ENCODE results near the gene OR10H5.
"Not testable (repeated sequence)": the region's sequence is repeated elsewhere in the genome, so short reads cannot be mapped to it uniquely, and the experiment has no call there.

The OR10H5 gene

GRCh38 chr19:15787611-15788155, at the start of gene OR10H5:
Gene OR10H5 (plus strand): TSS chr19:15787661. CDS start chr19:15794049, 6,388 bp downstream.
- Mint-ChIP-seq H3K36me3 (ENCODE audit: low read depth) (no peaks in the 10 kb centered on the region), H3K4me1 (ENCODE audit: low read depth) (no peaks in the 10 kb centered on the region), H3K27me3 (peaks cover 23% of the 10 kb centered on the region), H3K4me3 (no peak within 1 kb of the TSS), H3K9me3 (no peaks in the 10 kb centered on the region), H3K27ac (no peak within 1 kb of the TSS)
- no peak for DNase-seq

GRCh38 chr19:15737722-15738121, 49.7 kb upstream of the OR10H5 start, which contains the start of gene OR10H3:
Gene OR10H3 (plus strand): TSS chr19:15737985. CDS start chr19:15741393, 3,408 bp downstream.
- Mint-ChIP-seq H3K27ac (no peak within 1 kb of the TSS), H3K4me1 (ENCODE audit: low read depth) (no peaks in the 10 kb centered on the region), H3K4me3 (no peak within 1 kb of the TSS), H3K27me3 (peaks cover 17% of the 10 kb centered on the region), H3K9me3 (peaks cover 10% of the 10 kb centered on the region), H3K36me3 (ENCODE audit: low read depth) (no peaks in the 10 kb centered on the region)
- DNase-seq: no peak

GRCh38 chr19:15740785-15741184, 46.7 kb upstream of the OR10H5 start:
- no peak for DNase-seq
- no peak overlapping the region for H3K27ac Mint-ChIP-seq
- no peak overlapping the region for H3K4me3 Mint-ChIP-seq
- H3K36me3 Mint-ChIP-seq (ENCODE audit: low read depth): no peaks in the 10 kb centered on the region
- H3K27me3 Mint-ChIP-seq: peaks cover 32% of the 10 kb centered on the region
- H3K4me1 Mint-ChIP-seq (ENCODE audit: low read depth): no peaks in the 10 kb centered on the region
- peaks cover 10% of the 10 kb centered on the region for H3K9me3 Mint-ChIP-seq

- H3K36me3 Mint-ChIP-seq (ENCODE audit: low read depth): no peaks in the 10 kb centered on the region
- H3K4me1 Mint-ChIP-seq (ENCODE audit: low read depth): no peaks in the 10 kb centered on the region
- H3K27ac Mint-ChIP-seq: no peak overlapping the region
- no peak for DNase-seq
- H3K27me3 Mint-ChIP-seq: peaks cover 67% of the 10 kb centered on the region
- H3K4me3 Mint-ChIP-seq: no peak overlapping the region
- peaks cover 3% of the 10 kb centered on the region for H3K9me3 Mint-ChIP-seq
These were observed 39.2 kb upstream of the OR10H5 start for GRCh38 chr19:15748239-15748638.

- H3K4me3 Mint-ChIP-seq: no peak overlapping the region
- H3K4me1 Mint-ChIP-seq (ENCODE audit: low read depth): no peaks in the 10 kb centered on the region
- DNase-seq: no peak
- no peaks in the 10 kb centered on the region for H3K36me3 Mint-ChIP-seq (ENCODE audit: low read depth)
- no peak overlapping the region for H3K27ac Mint-ChIP-seq
- peaks cover 2% of the 10 kb centered on the region for H3K9me3 Mint-ChIP-seq
- H3K27me3 Mint-ChIP-seq: peaks cover 80% of the 10 kb centered on the region
These were observed 29.1 kb upstream of the OR10H5 start for GRCh38 chr19:15758379-15758778.

- Mint-ChIP-seq H3K4me1 (ENCODE audit: low read depth) (no peaks in the 10 kb centered on the region), H3K4me3 (no peak overlapping the region), H3K36me3 (ENCODE audit: low read depth) (no peaks in the 10 kb centered on the region), H3K9me3 (peaks cover 2% of the 10 kb centered on the region), H3K27me3 (peaks cover 71% of the 10 kb centered on the region), H3K27ac (no peak overlapping the region)
- DNase-seq: no peak
These were observed 27.4 kb upstream of the OR10H5 start for GRCh38 chr19:15759962-15760565.

GRCh38 chr19:15769586-15769985, 17.9 kb upstream of the OR10H5 start:
- no peaks in the 10 kb centered on the region for H3K36me3 Mint-ChIP-seq (ENCODE audit: low read depth)
- no peak for DNase-seq
- H3K9me3 Mint-ChIP-seq: no peaks in the 10 kb centered on the region
- H3K27me3 Mint-ChIP-seq: peaks cover 46% of the 10 kb centered on the region
- no peak overlapping the region for H3K4me3 Mint-ChIP-seq
- no peak overlapping the region for H3K27ac Mint-ChIP-seq
- no peaks in the 10 kb centered on the region for H3K4me1 Mint-ChIP-seq (ENCODE audit: low read depth)

GRCh38 chr19:15774159-15774558, 13.3 kb upstream of the OR10H5 start:
- not testable (repeated sequence) for H3K27ac Mint-ChIP-seq; H3K4me3 Mint-ChIP-seq; H3K9me3 Mint-ChIP-seq; H3K36me3 Mint-ChIP-seq (ENCODE audit: low read depth); DNase-seq; H3K4me1 Mint-ChIP-seq (ENCODE audit: low read depth)
- peaks cover 53% of the 10 kb centered on the region for H3K27me3 Mint-ChIP-seq

GRCh38 chr19:15775249-15775648, 12.2 kb upstream of the OR10H5 start:
- H3K27me3 Mint-ChIP-seq: peaks cover 44% of the 10 kb centered on the region
- no peaks in the 10 kb centered on the region for H3K4me1 Mint-ChIP-seq (ENCODE audit: low read depth)
- H3K27ac Mint-ChIP-seq: no peak overlapping the region
- no peaks in the 10 kb centered on the region for H3K36me3 Mint-ChIP-seq (ENCODE audit: low read depth)
- no peaks in the 10 kb centered on the region for H3K9me3 Mint-ChIP-seq
- H3K4me3 Mint-ChIP-seq: no peak overlapping the region
- no peak for DNase-seq

GRCh38 chr19:15776264-15776663, 11.2 kb upstream of the OR10H5 start:
- H3K36me3 Mint-ChIP-seq (ENCODE audit: low read depth): no peaks in the 10 kb centered on the region
- no peak for DNase-seq
- no peak overlapping the region for H3K27ac Mint-ChIP-seq
- H3K4me3 Mint-ChIP-seq: no peak overlapping the region
- H3K9me3 Mint-ChIP-seq: no peaks in the 10 kb centered on the region
- H3K4me1 Mint-ChIP-seq (ENCODE audit: low read depth): peaks cover 5% of the 10 kb centered on the region
- H3K27me3 Mint-ChIP-seq: peaks cover 39% of the 10 kb centered on the region

- no peak overlapping the region for H3K27ac Mint-ChIP-seq
These were observed 10.2 kb upstream of the OR10H5 start for GRCh38 chr19:15776991-15777970.

GRCh38 chr19:15779756-15780476, 7.5 kb upstream of the OR10H5 start:
- DNase-seq: no peak
- no peaks in the 10 kb centered on the region for H3K9me3 Mint-ChIP-seq
- peaks cover 5% of the 10 kb centered on the region for H3K4me1 Mint-ChIP-seq (ENCODE audit: low read depth)
- H3K4me3 Mint-ChIP-seq: no peak overlapping the region
- peaks cover 14% of the 10 kb centered on the region for H3K27me3 Mint-ChIP-seq
- H3K27ac Mint-ChIP-seq: no peak overlapping the region
- no peaks in the 10 kb centered on the region for H3K36me3 Mint-ChIP-seq (ENCODE audit: low read depth)

More at GRCh38 chr19:15776991-15777970, 10.2 kb upstream of the OR10H5 start:
- no peaks in the 10 kb centered on the region for H3K36me3 Mint-ChIP-seq (ENCODE audit: low read depth)
- H3K4me1 Mint-ChIP-seq (ENCODE audit: low read depth): peaks cover 5% of the 10 kb centered on the region
- peaks cover 35% of the 10 kb centered on the region for H3K27me3 Mint-ChIP-seq
- no peaks in the 10 kb centered on the region for H3K9me3 Mint-ChIP-seq
- no peak overlapping the region for H3K4me3 Mint-ChIP-seq
- no peak for DNase-seq

- DNase-seq: no peak
- no peaks in the 10 kb centered on the region for H3K9me3 Mint-ChIP-seq
- H3K4me3 Mint-ChIP-seq: no peak overlapping the region
- no peak overlapping the region for H3K27ac Mint-ChIP-seq
- no peaks in the 10 kb centered on the region for H3K36me3 Mint-ChIP-seq (ENCODE audit: low read depth)
- H3K27me3 Mint-ChIP-seq: peaks cover 7% of the 10 kb centered on the region
- H3K4me1 Mint-ChIP-seq (ENCODE audit: low read depth): peaks cover 5% of the 10 kb centered on the region
These were observed 6.6 kb upstream of the OR10H5 start for GRCh38 chr19:15780610-15781418.

- Mint-ChIP-seq H3K27ac (no peak overlapping the region), H3K4me1 (ENCODE audit: low read depth) (peaks cover 5% of the 10 kb centered on the region), H3K27me3 (peaks cover 2% of the 10 kb centered on the region), H3K9me3 (no peaks in the 10 kb centered on the region), H3K4me3 (no peak overlapping the region), H3K36me3 (ENCODE audit: low read depth) (no peaks in the 10 kb centered on the region)
- DNase-seq: no peak
These were observed 5.8 kb upstream of the OR10H5 start for GRCh38 chr19:15781661-15782060.

Measured in activated T-cell treated with anti-CD3 and anti-CD28 coated beads, Interleukin-2, amount 50 U/mL, for 24 hours (primary cell).